K562 treated with DMSO at 1 percent for 12 hours (cell line): ENCODE data around the gene PAXX. TPM values are rescaled to one million over a fixed set of nuclear protein-coding genes. Genes with fewer than 3 reads are reported as not detected.

Experiments used
- total RNA-seq: library from RNA; unstranded; fragments of 300-600 nt; gene quantifications from 2 replicates; pipeline ENCODE4 v1.2.3, GENCODE V29; 2022; ENCODE audit not compliant: insufficient read depth

Gene PAXX
- total RNA-seq: 91.4 and 99.8 TPM in 2 replicates

GRCh38 chr9:136991993-136992818 is at the start of gene PAXX:
PAXX (plus strand) TSS chr9:136992422; CDS start chr9:136992444, 22 bp downstream.

GRCh38 chr9:136944519-136945332 is 47.5 kb upstream of the PAXX start, which contains the start of the genes C8G and FBXW5:
C8G (plus strand) TSS chr9:136945243; CDS start chr9:136945321, 78 bp downstream.
FBXW5 (minus strand) TSS chr9:136944738; CDS start chr9:136944083, 655 bp downstream.

GRCh38 chr9:136951541-136952320 is 40.5 kb upstream of the PAXX start, which contains the start of gene LCN12:
LCN12 (plus strand) TSS chr9:136952273; CDS start chr9:136952328, 55 bp downstream.

GRCh38 chr9:136977223-136977622 is 15.0 kb upstream of the PAXX start, which contains the start of gene PTGDS:
PTGDS (plus strand) TSS chr9:136977504; CDS start chr9:136977579, 75 bp downstream.

GRCh38 chr9:136982232-136983051 is 9.8 kb upstream of the PAXX start, which contains the start of gene LCNL1:
LCNL1 (plus strand) TSS chr9:136982993; CDS start chr9:136983587, 594 bp downstream.

GRCh38 chr9:136996361-136997292 is 4.4 kb downstream of the PAXX start, which contains the start of gene CLIC3:
CLIC3 (minus strand) TSS chr9:136996568; CDS start chr9:136996543, 25 bp downstream.

GRCh38 chr9:137027369-137028262 is 35.4 kb downstream of the PAXX start, which contains the start of gene ABCA2:
ABCA2 (minus strand) TSS chr9:137028237; CDS start chr9:137028140, 97 bp downstream.

GRCh38 chr9:137031904-137032640 is 39.9 kb downstream of the PAXX start, which contains the start of gene FUT7:
FUT7 (minus strand) TSS chr9:137032088; CDS start chr9:137031991, 97 bp downstream.

Other genes with a start within 250 kb of the PAXX start
- not detected in 2 replicates for gene LCN10, start 249.5 kb upstream of the PAXX start, total RNA-seq
- not detected in 2 replicates for gene LCN6, start 243.9 kb upstream of the PAXX start, total RNA-seq
- gene LCN8, start 234.2 kb upstream of the PAXX start, total RNA-seq: not detected in 2 replicates
- not detected in 2 replicates for gene LCN15, start 227.9 kb upstream of the PAXX start, total RNA-seq
- 32.1 and 71.4 TPM in 2 replicates for gene TMEM141, start 201.1 kb upstream of the PAXX start, total RNA-seq
- 0.42 TPM in 1 of 2 replicates, not detected in the other for gene CCDC183, start 196.1 kb upstream of the PAXX start, total RNA-seq
- gene RABL6, start 184.5 kb upstream of the PAXX start, total RNA-seq: 123 and 151 TPM in 2 replicates
- 6.5 and 14.3 TPM in 2 replicates for gene AJM1, start 149.9 kb upstream of the PAXX start, total RNA-seq
- gene PHPT1, start 143.0 kb upstream of the PAXX start, total RNA-seq: 119 and 244 TPM in 2 replicates
- gene MAMDC4, start 140.1 kb upstream of the PAXX start, total RNA-seq: 3.4 and 3.6 TPM in 2 replicates
- 551 and 781 TPM in 2 replicates for gene EDF1, start 126.1 kb upstream of the PAXX start, total RNA-seq
- 25.9 and 33.7 TPM in 2 replicates for gene TRAF2, start 105.9 kb upstream of the PAXX start, total RNA-seq
- 126 and 129 TPM in 2 replicates for gene FBXW5, start 47.7 kb upstream of the PAXX start, total RNA-seq
- not detected in 2 replicates for gene C8G, start 47.2 kb upstream of the PAXX start, total RNA-seq
- not detected in 2 replicates for gene LCN12, start 40.1 kb upstream of the PAXX start, total RNA-seq
- 12.3 and 16.0 TPM in 2 replicates for gene PTGDS, start 14.9 kb upstream of the PAXX start, total RNA-seq
- not detected in 2 replicates for gene LCNL1, start 9.4 kb upstream of the PAXX start, total RNA-seq
- gene CLIC3, start 4.1 kb downstream of the PAXX start, total RNA-seq: not detected in 2 replicates
- 5.4 and 10.9 TPM in 2 replicates for gene ABCA2, start 35.8 kb downstream of the PAXX start, total RNA-seq
- gene FUT7, start 39.7 kb downstream of the PAXX start, total RNA-seq: not detected in 2 replicates
- gene NPDC1, start 53.8 kb downstream of the PAXX start, total RNA-seq: 1.0 and 4.3 TPM in 2 replicates
- gene ENTPD2, start 61.6 kb downstream of the PAXX start, total RNA-seq: not detected in 2 replicates
- gene SAPCD2, start 78.1 kb downstream of the PAXX start, total RNA-seq: 17.4 and 28.8 TPM in 2 replicates
- 5.9 and 8.8 TPM in 2 replicates for gene UAP1L1, start 85.1 kb downstream of the PAXX start, total RNA-seq
- gene MAN1B1, start 94.6 kb downstream of the PAXX start, total RNA-seq: 47.0 and 51.4 TPM in 2 replicates
- 194 and 200 TPM in 2 replicates for gene DPP7, start 122.3 kb downstream of the PAXX start, total RNA-seq
- gene GRIN1, start 146.7 kb downstream of the PAXX start, total RNA-seq: 0.85 TPM in 1 of 2 replicates, not detected in the other
- gene LRRC26, start 177.6 kb downstream of the PAXX start, total RNA-seq: not detected in 2 replicates
- not detected in 2 replicates for gene TMEM210, start 179.6 kb downstream of the PAXX start, total RNA-seq
- 35.8 and 51.1 TPM in 2 replicates for gene ANAPC2, start 196.1 kb downstream of the PAXX start, total RNA-seq
- gene SSNA1, start 196.3 kb downstream of the PAXX start, total RNA-seq: 138 and 226 TPM in 2 replicates
- gene TPRN, start 208.3 kb downstream of the PAXX start, total RNA-seq: 23.4 and 26.9 TPM in 2 replicates
- 54.3 and 56.7 TPM in 2 replicates for gene TMEM203, start 213.2 kb downstream of the PAXX start, total RNA-seq
- gene NDOR1, start 213.3 kb downstream of the PAXX start, total RNA-seq: 12.6 and 31.3 TPM in 2 replicates
- 7.4 and 10.2 TPM in 2 replicates for gene RNF208, start 229.8 kb downstream of the PAXX start, total RNA-seq
- 0.98 TPM in 1 of 2 replicates, not detected in the other for gene CYSRT1, start 232.8 kb downstream of the PAXX start, total RNA-seq
- not detected in 2 replicates for gene RNF224, start 235.1 kb downstream of the PAXX start, total RNA-seq
- not detected in 2 replicates for gene SLC34A3, start 238.5 kb downstream of the PAXX start, total RNA-seq
- 804 and 847 TPM in 2 replicates for gene TUBB4B, start 248.9 kb downstream of the PAXX start, total RNA-seq